CD4-positive, alpha-beta T cell treated with Interleukin-15 for 4 hours (primary cell): ENCODE measurements around the gene RAB40C.
"Not testable (repeated sequence)": the region's sequence is repeated elsewhere in the genome, so short reads cannot be mapped to it uniquely, and the experiment has no call there.

ENCODE experiments used
- DNase-seq: peaks from one replicate; pipeline ENCODE4 v3.0.0-alpha.2; 2020; ENCODE audit warnings: low spot score

Gene RAB40C

GRCh38 chr16:590815-591200, 942 bp downstream of the RAB40C start:
- DNase-seq = no peak

GRCh38 chr16:591231-591630, 1.4 kb downstream of the RAB40C start:
- DNase-seq = no peak

- DNase-seq = no peak
Observed at GRCh38 chr16:591892-592517, 2.1 kb downstream of the RAB40C start.

DNA sequence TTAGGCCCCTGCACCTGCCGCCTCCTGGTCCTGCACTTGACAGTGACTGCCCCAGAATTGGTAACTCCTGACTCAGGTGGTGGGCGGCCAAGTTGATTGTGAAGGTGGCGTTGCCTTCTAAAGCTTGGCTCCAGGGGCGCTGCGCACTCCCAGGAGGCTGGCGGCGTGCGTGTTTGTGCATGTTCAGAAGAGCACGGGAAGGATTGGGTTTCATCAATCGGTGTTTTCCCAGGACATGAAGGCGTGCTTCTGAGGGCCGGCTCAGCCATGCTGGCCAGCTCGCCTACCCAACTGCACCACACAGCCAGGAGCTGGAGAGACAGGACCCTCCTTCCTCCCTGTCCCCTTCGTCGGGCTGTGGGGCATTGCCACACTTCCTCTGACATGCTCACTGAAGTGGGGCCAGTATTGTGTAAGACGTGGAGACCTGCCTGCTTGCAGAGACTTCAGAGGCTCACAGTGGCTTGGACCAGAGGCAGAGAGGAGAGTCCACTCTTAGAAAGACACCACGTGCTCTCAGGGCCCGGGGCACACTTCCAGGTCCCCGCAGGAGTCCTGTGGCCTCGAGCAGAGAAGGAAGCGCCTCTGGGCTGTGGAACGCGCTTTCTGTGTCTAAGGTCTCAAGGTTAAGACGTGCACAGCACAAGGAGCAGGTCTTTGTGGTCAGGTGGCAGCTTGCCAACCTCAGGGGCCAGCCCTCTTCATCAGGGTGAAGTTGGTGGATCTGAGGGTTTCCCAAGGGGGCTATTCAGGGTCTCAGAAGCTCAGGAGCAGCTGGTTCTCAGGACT, 2.8 kb downstream of the RAB40C start:
- DNase-seq = no peak

DNA sequence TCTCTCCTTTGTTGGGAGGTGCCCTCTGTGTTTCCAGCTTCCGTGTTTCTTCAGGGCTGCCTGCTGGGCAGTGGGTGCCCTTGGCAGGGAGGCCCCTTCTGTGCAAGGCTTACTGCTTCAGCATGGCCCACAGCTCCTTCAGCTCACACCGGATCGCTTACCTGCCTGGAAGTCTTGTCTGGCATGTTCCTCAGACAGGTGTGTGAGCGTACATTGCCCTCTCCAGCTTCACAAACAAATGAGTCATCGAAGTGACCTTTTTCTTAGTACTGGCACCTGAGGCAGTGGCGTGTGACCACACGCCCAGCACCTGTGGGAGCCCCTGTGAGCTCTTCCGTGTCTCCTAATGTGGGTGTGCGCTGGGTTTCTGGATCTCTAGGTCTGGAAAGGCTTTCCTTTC, 3.5 kb downstream of the RAB40C start:
- no peak for DNase-seq

DNA sequence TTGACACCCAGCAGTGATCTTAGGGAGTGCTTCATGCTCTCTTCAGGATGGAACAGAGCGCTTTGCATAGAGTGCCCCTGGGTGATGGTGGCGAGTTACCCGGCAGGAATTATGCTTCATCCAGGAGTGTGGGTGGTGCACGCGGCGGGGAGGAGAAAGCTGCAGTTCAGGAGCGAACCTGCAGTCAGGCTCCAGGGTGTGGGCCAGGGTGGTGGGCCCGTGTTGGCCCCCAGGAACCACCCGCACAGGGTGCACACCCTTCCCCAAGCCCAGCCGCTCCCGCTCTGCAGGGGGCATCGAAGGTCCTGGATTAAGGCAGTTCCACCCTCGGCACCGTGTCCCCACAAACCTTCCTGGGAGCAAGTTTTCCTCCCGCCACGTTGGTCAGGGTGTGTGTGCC, 3.9 kb downstream of the RAB40C start:
- DNase-seq = no peak

DNA sequence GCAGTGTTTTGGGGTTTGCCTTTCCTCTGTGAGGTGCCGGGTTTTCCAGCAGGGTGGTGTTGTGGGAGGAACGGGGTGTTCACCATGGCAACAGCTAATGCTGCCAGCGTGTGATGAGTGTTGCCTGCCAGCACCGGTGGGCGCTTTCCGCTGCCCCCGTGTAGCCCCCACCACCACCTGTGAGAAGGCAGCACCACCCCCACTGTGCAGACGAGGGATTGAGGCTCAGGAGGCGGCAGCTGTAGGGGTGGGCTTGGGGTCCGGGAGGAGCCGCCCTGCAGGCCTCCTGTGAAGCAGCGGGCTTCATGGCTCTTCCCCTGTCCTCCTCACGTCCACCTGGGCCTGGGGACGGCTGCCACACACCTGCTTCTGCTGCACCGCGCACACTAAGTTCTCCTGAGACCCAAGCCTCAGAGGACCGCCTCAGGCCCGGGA, 5.2 kb downstream of the RAB40C start:
- no peak for DNase-seq

GRCh38 chr16:595942-596735, 6.3 kb downstream of the RAB40C start:
- no peak for DNase-seq

DNA sequence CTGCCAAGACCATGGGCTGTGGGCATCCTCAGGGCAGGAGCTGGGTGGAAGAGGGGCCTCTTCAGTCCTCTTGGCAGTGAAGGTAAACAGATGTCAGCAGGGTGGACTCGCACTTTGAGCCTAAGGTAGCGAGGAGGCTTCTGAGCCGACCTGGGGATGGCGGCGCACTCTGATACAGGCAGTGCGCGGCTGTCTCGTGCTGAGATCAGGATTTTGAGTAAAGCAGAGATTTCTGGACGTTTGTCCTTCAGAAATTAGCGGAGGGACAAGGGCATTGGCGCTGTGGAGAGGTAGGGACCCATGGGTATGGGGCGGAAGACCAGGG, 6.8 kb downstream of the RAB40C start:
- no peak for DNase-seq

DNA sequence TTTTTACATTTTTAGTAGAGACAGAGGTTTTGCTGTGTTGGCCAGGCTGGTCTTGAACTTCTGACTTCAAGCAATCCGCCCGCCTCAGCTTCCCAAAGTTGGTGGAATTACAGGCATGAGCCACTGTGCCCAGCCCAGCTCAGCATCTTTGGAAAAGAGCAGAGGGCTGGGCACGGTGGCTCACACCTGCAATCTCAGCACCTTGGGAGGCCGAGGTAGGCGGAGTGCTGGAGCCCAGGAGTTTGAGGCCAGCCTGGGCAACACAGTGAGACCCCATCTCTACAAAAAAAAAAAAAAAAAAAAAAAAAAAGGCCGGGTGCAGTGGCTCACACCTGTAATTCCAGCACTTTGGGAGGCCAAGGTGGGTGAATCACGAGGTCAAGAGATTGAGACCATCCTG, 7.8 kb downstream of the RAB40C start:
- not testable (repeated sequence) for DNase-seq

GRCh38 chr16:598823-599739, 9.2 kb downstream of the RAB40C start:
- DNase-seq = no peak

DNA sequence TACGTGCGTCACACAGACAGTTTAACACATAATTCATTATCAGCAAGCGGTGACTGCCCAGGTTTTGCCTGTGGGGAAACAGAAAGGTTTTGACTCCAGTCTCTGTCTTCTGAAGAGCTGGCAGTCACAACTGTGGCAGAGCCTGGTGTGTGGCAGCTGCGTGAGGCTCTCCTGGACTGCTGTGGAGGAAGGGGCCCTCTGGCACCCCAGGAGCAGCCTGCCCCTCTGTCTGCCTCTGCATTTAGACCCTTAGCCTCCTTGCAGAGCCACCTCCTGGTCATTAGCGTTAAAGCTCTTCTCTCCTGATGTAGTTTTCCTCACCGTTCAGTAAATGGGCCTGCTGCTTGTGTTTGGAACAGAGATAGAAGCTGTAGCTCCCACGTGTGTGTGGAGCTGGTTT, 10.9 kb downstream of the RAB40C start:
- no peak for DNase-seq

- no peak for DNase-seq
Observed at GRCh38 chr16:603933-604332, 14.1 kb downstream of the RAB40C start.

GRCh38 chr16:606656-607307, 16.9 kb downstream of the RAB40C start:
- no peak for DNase-seq

GRCh38 chr16:608019-608418, 18.2 kb downstream of the RAB40C start:
- no peak for DNase-seq

DNA sequence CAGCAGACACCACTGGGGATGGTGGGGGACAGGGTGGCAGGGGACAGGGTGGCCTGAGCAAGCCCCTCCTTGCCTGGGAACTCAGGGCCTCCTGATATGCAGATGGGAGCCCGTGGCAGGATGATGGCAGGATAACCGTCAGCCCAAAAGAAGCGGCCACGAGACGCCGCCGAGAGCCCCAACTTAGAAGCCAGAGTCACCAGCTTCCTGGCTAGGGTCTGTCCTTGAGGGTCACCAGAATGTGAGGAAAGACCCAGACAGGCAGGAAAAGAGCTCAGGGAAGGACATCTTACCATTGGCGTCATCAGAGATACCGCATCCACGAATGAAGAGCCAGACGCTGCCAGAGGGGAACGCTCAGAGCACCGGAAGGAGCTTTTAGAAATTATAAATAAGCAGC, 19.4 kb downstream of the RAB40C start:
- no peak for DNase-seq

DNA sequence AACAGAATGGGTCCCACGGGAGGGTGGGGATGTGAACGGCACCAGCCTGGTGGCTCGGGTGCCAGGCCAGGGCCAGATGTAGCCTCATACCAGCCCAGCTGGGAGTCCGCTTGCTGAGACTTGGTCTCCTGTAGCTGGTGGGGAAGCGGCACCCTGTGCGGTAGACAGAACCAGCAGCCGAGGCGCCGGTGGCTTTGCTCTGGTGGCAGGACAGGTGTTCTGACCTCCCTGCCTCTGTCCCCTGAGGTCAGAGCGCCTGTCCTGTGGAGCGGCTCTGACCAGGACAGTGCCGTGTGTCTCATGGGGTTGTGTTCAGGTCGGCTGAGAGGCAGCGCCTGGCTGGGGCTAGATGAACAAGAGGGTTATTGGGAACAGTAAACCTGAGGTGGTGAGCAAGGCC, 20.1 kb downstream of the RAB40C start:
- no peak for DNase-seq

DNA sequence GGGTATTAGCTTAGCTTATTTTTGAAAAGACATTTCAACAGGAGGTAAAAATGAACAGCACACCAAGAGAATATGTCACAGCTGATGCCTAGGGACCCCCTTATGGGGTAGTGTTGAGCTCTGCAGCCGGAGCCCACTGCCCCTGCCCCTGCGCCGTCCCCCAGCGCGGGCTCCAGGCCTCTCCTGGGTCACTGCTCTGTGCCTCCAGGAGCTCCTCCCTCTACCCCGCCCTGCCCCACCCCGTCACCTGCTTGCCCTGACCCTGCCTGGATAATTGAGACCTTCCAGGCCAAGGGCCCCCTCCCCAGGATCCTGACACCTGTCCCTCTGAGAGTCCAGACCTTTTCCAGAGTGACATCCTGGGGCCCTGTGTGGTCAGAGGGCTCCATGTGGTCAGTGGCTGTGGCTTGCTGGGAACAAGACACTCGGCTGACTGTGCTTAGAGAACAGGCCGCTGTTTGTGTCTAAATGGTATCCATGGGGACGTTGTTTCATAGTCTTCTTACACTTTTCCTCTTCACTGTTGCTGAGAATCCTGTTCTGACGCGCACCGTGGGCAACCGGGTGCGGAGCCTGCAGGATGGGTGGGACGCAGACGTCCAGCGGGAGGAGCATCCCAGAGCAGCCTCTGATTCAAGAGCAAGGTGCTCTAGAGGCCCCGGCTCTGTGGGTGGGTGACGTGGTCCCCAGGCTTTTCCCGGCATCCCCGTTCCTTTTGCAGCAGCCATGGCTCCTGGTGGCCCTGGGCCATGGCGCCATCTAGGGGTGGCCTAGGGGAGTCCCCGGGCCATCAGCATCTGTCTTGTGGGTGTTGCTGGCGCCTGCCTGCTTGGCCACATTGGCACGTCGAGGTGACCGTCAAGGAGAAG, 20.9 kb downstream of the RAB40C start:
- DNase-seq = peak; percentile 49

DNA sequence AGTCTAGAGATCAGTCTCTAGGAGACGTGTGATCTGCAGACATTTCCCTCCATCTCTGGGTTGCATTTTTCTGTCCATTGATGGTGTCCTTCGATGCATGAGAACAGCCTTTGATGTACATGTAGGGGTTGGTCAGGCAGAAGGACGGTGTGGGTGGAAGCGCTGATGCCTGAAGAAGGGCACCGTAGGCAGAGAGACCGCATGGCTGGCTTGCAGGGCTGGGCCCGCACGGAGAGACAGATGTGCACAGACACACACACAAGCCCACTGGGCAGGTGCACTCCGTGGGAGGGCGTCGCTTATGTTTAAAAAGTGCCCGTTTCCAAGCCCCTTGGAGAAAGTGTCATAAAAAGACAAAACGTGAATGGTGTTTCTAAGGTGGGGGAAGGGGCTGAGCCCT, 25.3 kb downstream of the RAB40C start:
- no peak for DNase-seq

DNA sequence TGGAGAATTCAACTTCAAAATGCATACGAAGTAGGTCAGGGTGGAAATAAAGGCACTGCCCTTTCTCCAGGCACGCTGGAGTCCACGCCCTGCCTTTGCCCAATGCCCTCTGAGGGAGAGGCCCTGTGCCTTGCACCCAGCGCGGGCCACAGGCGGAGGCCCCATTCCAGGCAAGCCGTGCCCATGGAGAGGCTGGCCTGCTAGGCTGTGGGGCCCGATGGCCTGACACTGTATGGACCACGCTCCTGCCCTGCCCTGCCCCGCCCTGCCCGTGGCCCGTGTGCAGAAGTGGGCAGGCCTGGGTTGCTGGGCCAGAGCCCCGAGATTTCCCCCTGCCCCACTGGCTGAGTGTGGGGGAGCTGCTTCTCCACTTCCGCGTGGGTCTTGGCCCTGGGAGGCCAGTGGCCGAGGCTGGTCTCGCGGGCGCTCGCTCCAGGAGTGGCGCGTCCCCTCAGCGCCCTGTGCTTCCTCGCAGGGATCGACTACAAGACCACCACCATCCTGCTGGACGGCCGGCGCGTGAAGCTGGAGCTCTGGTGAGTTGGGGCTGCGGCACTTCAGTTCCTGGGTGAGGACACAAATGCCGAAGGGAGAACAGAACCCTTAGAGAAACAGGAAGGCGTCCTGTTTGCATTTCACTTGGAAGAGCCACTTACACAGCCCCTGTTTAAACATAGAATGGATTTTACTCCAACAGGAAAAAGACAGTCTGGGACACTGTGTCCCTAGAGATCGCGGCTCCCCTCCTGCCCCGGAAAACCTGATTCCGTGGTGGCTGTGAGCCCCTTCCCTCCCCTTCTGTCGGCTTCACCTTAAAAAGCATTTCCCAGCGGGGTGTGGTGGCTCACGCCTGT, 27.1 kb downstream of the RAB40C start:
- no peak for DNase-seq
